ENCODE results near the gene MBLAC1.

The MBLAC1 gene

DNA sequence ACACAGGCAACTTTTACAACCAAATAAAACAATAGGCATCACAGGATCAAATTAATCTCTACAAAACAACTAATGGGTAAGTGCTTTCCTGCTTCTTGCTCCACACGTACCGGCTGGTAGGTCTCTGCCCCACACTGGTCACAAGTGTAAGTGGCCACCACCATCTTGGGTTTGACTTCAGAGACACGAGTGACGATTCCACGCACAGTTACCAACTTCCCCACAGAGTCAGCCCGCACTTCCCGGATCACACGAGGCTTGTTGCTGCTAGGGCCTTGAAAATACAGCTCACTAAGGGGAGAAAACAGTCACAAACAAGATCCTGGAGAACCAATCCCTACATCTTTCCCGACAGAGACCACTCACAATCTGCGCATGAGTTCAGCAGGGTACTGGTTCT, 27.9 kb upstream of the MBLAC1 start:
- DNase-seq (ENCODE audit: low spot score) = no peak

DNA sequence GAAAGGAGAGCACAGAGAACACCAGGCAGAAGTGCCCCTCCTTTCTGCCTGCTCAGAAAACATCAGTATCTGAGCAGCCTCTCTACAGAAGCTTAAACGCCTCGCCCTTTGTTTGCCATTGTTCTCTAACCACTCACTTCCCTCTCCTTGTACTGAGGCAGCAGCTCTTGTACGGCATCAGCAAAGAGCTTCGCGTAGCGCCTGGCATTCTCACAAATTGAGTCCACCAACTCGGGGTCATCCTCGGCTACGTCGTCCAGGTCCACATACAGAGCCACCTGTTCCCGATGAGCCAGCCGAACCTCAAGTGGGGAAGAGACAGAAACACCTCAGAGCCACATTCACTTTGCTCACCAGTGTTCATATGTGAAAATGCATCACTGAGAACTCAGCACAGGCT, 27.3 kb upstream of the MBLAC1 start:
- no peak for DNase-seq (ENCODE audit: low spot score)

DNA sequence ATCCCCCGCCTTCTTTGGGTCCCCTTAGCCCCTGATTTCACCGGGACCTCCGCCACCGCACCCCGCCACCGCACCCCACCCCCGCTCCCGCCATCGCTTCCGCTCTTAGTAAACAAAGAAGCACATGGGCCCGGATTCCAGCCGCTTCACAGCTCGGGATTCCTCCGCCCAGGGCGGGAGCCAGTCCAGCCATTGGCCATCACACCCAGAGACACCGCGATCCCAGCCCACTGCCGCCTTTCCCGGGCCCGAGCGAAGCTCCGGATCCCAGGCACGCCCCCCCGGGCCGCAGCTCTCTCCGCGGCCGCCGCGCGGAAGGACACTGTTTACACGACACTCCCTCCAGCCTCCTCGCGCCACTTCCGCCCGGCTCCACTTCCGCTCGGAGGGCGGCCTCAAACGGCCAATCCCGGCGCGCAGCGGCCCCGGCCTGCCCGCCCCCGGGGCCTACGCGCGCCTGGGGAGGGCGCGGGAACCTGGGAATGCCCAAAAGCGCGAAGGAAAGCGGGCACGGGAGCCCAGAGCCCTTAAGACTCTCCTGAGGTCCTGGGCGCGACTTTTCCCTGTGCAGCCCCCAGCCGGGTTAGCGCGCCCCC, 26.2 kb upstream of the MBLAC1 start:
- peak; percentile 98 for DNase-seq (ENCODE audit: low spot score)

DNA sequence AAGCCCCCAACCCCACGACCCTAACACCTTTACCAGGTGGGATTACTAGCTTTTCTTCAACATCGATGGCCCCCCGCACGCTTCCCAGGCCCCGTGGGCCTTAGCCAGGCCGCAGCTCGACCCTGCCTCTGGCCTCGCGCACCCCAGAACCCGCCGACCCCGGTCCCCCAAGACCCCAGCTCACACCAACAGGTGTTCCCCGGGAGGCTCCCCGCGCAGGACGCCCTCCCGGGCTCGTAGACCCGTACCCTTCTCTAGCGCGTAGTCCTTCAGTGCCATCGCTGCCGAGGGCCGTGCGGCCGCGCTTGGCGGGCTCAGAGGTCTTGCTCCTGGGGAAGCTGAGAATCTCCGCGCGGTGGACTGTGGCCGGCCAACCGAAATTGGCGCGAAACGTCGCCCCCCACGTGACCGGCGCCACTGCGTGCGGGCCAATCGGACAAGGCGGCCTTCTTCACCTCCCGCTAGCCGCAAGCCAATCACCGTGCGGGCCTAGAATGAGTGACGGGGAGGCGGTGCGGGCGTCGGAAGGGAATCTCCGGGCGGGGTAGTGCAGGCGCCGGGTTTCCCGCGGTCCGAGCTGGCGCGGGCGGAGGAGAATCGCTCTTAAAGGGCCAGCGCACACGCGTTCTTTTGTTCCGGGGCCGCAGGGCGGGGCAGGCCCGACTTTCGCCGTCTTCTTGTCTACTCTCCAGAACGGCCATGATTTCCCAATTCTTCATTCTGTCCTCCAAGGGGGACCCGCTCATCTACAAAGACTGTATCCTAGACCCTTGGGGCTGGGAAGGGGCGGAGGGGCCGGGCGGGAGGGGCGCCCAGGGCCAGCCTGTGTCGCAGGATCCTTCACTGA, 25.5 kb upstream of the MBLAC1 start, which contains the start of the genes AP4M1 and MCM7:
Gene AP4M1 (plus strand): TSS at position 628 of the 847 bp plus-strand sequence. CDS start 72 bp downstream, at position 700.
Gene MCM7 (minus strand): TSS at position 382 of the 847 bp plus-strand sequence. CDS start 103 bp downstream, at position 279.
- DNase-seq (ENCODE audit: low spot score) = peak; percentile 99

DNA sequence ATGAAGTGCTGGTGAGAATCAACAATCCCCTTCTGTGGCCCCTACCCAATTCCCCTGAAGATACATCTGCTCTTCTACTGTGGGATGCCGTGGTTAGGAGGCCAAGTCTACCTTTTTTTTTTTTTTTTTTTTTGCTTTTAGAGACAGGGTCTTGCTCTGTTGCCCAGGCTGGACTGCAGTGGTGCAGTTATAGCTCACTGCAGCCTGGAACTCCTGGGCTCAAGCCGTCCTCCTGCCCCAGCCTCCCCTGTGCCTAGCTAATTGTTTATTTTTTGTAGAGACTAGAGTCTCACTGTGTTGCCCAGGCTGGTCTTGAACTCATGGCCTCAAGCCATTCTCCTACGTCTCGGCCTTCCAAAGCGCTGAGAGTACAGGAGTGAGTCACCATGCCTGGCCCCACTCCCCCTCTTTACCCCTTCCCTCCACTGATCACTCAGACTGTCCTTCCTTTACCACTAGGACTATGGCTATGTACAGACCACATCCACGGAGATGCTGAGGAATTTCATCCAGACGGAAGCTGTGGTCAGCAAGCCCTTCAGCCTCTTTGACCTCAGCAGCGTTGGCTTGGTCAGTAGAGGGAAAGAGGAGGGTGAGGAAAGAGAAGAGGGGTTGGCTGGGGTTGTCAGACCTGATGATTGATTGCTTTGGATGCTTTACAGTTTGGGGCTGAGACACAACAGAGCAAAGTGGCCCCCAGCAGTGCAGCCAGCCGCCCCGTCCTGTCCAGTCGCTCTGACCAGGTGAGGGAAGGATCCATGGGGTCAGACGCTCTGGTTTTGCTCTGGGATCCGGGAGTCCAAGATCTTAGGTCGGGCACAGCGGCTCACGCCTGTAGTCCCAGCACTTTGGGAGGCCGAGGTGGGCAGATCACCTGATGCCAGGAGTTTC, 23.6 kb upstream of the MBLAC1 start:
- DNase-seq (ENCODE audit: low spot score) = no peak

DNA sequence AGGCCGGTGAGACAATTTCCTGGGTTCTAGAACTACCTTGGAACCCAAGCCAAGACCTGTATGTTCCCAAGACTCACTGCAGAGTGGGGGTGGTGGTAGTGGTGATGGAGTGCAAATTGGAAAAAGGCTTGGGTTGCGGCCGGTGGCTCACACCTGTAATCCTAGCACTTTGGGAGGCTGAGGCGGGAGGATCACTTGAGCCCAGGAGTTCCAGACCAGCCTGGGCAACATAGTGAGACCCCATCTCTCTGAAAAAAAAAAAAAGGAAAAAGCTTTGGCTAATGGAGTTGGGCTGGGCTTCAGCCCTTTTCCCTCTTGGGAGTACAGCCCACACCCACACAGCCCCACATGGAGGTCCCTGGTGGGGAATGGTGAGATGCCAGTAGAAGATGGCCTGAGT, 21.2 kb upstream of the MBLAC1 start:
- DNase-seq (ENCODE audit: low spot score) = no peak

- DNase-seq (ENCODE audit: low spot score) = no peak
Observed at GRCh38 chr7:100106633-100107032, 20.1 kb upstream of the MBLAC1 start.

GRCh38 chr7:100107125-100107737, 19.5 kb upstream of the MBLAC1 start:
- DNase-seq (ENCODE audit: low spot score) = no peak

GRCh38 chr7:100107890-100108289, 18.9 kb upstream of the MBLAC1 start:
- no peak for DNase-seq (ENCODE audit: low spot score)

DNA sequence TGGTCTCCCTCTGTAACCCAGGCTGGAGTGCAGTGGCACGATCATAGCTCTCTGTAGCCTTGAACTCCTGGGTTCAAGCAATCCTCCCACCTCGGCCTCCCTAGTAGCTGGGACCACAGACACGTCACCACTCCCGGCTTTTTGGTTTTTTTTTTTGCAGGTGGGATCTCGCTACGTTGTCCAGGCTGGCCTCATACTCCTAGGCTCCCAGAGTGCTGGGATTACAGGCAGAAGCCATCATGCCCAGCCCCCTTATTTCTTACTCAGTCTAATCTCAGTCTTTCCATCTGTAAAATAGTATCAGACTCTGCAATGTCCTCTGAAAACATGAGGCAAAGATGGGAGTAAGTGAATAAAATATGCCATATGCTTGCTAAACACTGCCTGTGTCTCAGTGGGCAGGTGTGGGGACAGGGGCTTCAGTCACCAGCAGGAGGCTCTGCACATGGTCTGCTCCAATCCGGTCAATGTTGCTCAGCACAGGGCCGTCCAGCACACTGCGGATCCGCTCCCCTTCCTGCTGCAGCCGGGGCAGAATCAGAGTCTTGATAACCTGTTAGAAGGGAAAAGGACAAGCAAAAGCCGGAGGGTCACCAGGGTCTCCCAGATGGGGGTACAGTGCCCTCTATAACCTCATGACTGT, 17.1 kb upstream of the MBLAC1 start:
- DNase-seq (ENCODE audit: low spot score) = no peak

GRCh38 chr7:100111156-100111555, 15.6 kb upstream of the MBLAC1 start:
- no peak for DNase-seq (ENCODE audit: low spot score)

DNA sequence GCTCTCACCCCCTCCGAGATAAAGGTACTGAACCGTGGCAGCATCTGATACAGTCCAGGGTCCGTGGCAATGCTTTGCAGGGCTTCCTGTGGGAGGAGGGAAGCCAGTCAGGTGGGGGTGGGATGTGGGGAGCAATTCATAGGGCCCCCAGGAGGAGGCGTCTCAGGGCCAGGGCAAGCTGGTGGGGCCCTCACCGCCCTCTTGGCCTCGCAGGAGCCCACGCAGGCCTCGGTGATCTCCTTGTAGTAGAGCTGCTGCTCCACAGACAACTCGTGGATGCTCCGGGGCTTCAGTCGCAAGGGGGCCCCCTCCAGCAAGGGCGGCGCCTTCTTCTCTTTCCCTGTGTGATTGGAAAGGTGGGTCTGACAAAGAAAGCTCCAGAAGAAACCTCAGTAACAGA, 14.9 kb upstream of the MBLAC1 start:
- DNase-seq (ENCODE audit: low spot score) = no peak

DNA sequence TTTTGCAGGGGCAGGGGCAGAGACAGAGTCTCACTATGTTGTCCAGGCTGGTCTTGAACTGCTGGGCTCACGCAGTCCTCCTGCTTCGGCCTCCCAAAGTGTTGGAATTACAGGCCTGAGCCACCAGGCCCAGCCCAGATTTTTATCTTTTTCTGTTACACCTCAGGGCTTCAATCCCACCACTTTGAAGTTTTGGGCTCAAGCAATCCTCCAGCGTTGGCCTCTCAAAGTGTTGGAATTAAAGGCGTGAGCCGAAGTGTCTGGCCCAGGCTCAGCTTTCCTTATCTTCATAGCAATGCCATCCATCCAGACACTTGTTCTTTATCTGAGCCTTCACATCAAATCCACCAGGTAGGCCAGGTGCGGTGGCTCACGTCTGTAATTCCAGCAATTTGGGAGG, 11.7 kb upstream of the MBLAC1 start:
- no peak for DNase-seq (ENCODE audit: low spot score)

GRCh38 chr7:100118388-100119071, 8.2 kb upstream of the MBLAC1 start:
- no peak for DNase-seq (ENCODE audit: low spot score)

DNA sequence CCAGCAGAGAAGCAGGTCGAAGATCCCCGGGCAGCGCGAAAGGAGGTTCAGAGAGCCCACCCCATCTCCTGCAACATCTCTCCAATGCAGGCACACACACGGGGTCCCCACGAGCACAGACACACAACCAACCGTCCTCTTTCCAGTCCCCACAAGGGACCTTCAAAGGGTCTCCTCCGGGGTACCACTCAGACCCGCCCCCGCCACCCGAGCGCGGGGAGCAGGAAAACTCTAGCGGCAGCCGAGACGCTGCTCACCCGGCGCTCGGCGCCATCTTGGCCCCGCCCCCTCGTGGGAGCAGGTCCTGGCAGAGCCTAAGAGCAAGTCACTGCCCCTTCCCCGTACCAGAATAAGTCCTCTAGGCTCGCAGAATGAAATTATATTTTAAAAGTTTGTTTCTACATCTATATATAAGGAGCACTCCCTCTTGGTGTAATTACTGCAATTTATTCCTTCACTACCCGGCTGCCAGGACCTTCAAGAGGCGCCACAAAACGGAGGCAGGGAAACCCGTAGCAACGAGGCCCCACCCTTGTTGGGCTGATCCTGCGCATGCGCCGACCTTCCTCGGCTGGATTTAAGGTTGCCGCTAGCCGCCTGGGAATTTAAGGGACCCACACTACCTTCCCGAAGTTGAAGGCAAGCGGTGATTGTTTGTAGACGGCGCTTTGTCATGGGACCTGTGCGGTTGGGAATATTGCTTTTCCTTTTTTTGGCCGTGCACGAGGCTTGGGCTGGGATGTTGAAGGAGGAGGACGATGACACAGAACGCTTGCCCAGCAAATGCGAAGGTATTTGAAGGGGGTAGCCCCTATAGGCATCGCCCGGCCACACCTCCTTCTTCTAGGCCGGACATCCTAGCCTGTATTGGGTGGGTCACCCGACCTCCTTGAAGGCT, 7.4 kb upstream of the MBLAC1 start, which contains the start of the genes CNPY4 and TAF6:
Gene CNPY4 (plus strand): TSS at position 563 of the 898 bp plus-strand sequence. CDS start 111 bp downstream, at position 674.
Gene TAF6 (minus strand): TSS at position 287 of the 898 bp plus-strand sequence. CDS start 5,149 bp downstream, outside the sequence.
- peak; percentile 96 for DNase-seq (ENCODE audit: low spot score)

GRCh38 chr7:100119970-100120732, 6.6 kb upstream of the MBLAC1 start:
- peak; percentile 87 for DNase-seq (ENCODE audit: low spot score)

DNA sequence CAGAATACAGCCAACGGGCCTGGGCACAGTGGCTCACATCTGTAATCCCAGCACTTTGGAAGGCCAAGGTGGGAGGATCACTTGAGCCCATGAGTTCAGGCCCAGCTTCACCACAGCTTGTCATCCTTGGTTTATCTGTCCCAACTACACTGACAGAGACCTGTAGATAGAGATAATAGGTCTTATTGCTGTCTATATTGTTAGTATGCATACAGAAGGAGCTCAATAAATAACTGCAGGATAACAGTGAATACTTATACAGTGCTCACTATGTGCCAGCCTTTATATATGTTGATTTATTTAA, 6.1 kb upstream of the MBLAC1 start:
- DNase-seq (ENCODE audit: low spot score) = no peak

DNA sequence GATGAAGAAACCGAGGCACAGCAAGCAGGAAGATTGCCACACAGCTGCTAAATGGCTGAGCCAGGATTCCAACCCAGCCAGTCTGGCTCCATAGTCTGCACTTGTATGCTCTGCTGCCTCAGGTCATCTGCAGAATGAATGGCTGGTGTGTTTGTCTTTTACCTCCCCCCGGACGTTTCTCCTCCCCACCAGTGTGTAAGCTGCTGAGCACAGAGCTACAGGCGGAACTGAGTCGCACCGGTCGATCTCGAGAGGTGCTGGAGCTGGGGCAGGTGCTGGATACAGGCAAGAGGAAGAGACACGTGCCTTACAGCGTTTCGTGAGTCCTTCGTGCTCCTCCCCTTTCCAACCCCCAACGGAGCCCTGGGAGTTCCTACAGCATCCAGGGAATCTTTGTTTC, 4.7 kb upstream of the MBLAC1 start:
- no peak for DNase-seq (ENCODE audit: low spot score)

- DNase-seq (ENCODE audit: low spot score) = no peak
Observed at GRCh38 chr7:100122568-100122967, 4.2 kb upstream of the MBLAC1 start.
